GM18505 (cell line): Measurements from ENCODE around the gene CTSS.
"Not testable (repeated sequence)": the region's sequence is repeated elsewhere in the genome, so short reads cannot be mapped to it uniquely, and the experiment has no call there.

Experiments
- ATAC-seq: cut with Tn5 transposase; IDR thresholded peaks from one replicate; pipeline ENCODE4 v1.9.1; 2021; ENCODE audit not compliant: unreplicated experiment
- POLR2A ChIP-seq: IDR thresholded peaks from 4 replicates; pipeline ENCODE4 v1.6.1; 2011; ENCODE audit warnings: borderline replicate concordance; ENCODE audit not compliant: insufficient read depth, insufficient read length; ENCODE audit errors: extremely low read depth

The CTSS gene

DNA sequence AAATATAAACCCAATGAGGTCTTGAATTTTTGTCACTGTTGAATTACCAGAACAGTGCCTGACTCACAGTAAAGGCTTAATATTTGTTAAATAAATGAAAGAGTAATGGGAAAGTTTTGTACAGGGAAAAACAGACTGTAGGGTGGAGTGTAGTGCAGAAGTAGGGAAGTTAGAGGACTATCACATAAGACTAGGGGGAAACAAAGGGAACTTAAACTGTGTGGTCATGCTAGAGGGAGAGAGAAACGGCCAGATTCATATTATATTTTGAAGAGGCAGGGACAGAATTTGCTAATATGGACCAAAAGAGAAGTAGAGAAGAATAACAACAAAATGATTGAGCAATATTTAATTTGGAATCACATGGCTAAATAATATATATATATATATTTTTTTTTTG, 27.6 kb upstream of the CTSS start:
- TF ChIP-seq POLR2A = no peak
- no peak for ATAC-seq

GRCh38 chr1:150791585-150791984, 26.0 kb upstream of the CTSS start:
- ATAC-seq = no peak
- no peak for TF ChIP-seq POLR2A

- ATAC-seq = no peak
- no peak for TF ChIP-seq POLR2A
Observed at GRCh38 chr1:150789396-150789795, 23.8 kb upstream of the CTSS start.

DNA sequence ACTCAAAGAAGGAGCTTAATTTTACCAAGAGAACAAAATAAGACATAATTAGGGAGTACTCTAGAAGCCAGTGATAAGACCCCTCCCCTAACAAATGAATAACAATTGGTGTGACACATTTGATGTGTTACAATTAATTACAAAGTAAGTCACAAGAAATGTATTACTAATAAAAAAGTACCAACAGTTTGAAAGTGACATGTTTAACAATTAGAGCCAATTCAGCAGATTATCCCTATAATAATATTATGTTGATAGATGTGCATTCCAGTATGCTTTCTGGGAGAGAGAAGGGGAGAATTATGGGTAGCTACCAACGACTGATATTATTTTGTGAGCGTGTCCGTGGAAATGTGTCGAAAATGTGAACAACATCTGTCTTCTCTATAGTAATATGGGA, 23.4 kb upstream of the CTSS start:
- TF ChIP-seq POLR2A = no peak
- no peak for ATAC-seq

- TF ChIP-seq POLR2A = no peak
- no peak for ATAC-seq
Observed at GRCh38 chr1:150787455-150787854, 21.9 kb upstream of the CTSS start.

DNA sequence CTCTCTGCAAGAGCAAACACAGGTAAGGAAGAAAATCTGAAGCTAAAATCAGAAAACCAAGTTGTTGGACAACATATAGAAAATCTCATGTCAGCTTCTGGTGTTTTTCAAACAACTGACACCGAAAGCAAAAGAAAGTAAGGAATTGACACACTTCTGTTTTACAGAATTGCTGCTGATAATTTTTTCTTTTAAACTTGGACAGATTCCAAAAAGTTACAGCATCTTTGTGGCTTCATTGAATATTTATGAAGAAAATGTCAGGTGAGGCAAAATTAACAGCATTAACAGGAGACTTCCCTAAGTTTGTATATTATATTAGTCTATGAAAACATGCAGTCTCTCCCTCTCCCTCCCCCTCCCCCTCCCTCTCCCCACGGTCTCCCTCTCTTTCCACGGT, 14.9 kb upstream of the CTSS start:
- ATAC-seq = no peak
- TF ChIP-seq POLR2A = no peak

DNA sequence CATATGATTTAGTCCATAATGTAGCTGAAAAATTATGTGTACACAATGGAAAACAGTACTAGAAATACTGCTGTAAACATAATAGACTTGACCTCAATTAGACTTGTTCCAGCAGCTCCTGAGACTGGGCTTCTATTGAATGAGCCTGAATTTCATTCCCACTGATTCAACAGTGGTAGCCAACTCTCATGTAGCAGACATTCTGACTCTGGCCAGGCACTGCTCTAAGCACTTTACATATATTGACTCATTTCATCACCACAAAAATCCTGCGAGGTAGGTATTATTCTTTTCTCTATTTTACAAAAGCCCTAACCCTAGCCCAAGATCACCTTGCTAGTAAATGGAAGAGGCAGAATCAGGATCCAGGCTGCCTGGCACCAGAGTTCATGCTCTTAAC, 12.8 kb upstream of the CTSS start:
- no peak for ATAC-seq
- TF ChIP-seq POLR2A = no peak

DNA sequence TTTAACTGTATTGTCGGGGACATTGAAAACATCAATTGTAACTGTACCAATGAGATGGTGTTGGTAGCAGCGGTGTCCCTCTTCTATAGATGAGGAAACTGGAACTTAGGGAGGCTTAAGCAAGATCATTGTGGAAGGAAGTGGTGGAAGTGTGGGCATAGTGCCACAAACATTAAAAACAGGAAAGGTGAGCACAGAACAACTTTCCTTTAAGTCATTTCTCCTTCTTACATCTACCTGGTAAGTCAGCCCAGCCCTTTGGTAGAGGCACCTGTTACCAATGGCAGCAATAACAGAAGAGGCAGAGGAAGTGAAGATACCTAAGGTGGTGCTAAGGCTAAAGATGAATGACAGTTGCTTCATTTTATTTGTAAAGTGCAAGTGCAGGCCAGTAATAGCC, 12.0 kb upstream of the CTSS start:
- no peak for TF ChIP-seq POLR2A
- no peak for ATAC-seq

GRCh38 chr1:150775931-150776505, 10.4 kb upstream of the CTSS start:
- not testable (repeated sequence) for ATAC-seq

GRCh38 chr1:150775276-150775675, 9.7 kb upstream of the CTSS start:
- TF ChIP-seq POLR2A = no peak
- no peak for ATAC-seq

GRCh38 chr1:150772326-150772725, 6.7 kb upstream of the CTSS start:
- TF ChIP-seq POLR2A = no peak
- no peak for ATAC-seq

GRCh38 chr1:150767704-150768103, 2.1 kb upstream of the CTSS start:
- not testable (repeated sequence) for ATAC-seq

DNA sequence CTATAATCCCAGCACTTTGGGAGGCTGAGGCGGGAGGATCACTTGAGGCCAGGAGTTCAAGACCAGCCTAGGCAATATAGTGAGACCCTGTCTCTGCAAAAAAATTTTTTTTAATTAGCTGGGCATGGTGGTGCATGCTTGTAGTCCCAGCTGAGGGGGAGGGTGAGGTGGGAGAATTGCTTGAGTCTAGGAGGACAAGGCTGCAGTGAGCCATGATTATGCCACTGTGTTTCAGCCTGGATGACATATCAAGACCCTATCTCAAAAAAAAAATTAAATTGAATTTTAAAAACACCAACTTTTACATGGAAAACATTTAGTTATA, 361 bp upstream of the CTSS start:
- ATAC-seq = not testable (repeated sequence)

DNA sequence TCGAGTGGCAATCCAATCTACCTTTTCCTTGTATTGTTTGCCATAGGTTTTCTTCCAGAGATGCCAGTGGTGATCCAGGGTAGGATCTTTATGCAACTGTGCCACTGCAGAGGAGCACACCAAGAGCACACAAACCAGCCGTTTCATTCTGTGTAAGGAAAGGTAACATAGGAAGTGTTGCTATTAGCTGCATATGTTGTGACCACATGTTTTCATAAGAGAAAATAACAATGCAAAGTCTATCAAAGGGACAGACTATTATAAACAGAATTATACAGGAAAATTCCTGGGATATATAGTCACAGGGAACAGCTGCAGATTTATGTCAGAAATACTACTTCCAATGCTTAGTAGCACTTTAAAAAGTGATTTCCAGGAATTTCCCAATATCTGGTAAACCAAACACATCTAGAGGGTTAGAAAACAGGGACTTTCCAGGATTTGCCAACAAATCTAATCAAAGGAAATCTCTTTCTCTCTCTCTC, 919 bp downstream of the CTSS start:
- no peak for ATAC-seq
- no peak for TF ChIP-seq POLR2A

DNA sequence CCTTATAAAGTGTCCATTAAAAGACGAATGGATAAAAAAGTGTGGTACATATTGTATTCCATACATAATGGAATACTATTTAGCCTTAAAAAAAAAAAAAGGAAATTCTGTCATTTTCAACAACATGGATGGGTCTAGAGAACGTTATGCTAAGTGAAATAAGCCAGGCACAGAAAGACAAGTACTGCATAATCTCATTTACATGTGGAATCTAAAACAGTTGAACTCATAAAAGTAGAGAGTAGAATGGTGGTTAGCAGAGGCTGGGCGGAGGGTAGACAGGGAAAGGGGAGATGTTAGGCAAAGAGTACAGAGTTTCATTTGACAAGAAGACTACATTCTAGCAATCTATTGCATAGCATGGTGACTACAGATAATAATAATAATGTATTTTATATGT, 2.6 kb downstream of the CTSS start:
- ATAC-seq = no peak
- no peak for TF ChIP-seq POLR2A

DNA sequence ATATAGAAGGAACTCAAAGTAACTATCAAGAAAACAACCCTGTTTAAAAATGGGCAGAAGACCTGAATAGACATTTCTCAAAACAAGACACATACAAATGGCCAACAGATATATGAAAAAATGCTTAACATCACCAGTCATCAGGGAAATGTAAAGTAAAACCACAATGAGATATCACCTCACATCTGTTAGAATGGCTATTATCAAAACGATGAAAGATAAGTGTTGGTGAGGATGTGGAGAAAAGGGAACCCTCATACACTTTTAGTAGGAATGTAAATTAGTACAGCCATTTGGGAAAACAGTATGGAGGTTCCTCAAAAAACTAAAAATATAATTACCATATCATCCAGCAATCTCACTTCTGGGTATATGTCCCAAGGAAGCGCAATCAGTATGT, 3.0 kb downstream of the CTSS start:
- no peak for TF ChIP-seq POLR2A
- ATAC-seq = no peak

GRCh38 chr1:150761801-150762200, 3.8 kb downstream of the CTSS start:
- ATAC-seq = no peak
- no peak for TF ChIP-seq POLR2A
